ENCODE measurements around the gene BRF1.
"Not testable (repeated sequence)": the region's sequence is repeated elsewhere in the genome, so short reads cannot be mapped to it uniquely, and the experiment has no call there.

BRF1 gene

GRCh38 chr14:105300542-105301102 lies at the start of gene BRF1:
TSS of gene BRF1 (minus strand) at chr14:105301001. CDS start at chr14:105300629, 372 bp downstream.
- DNase-seq (ENCODE audit: low read depth) = no peak

DNA sequence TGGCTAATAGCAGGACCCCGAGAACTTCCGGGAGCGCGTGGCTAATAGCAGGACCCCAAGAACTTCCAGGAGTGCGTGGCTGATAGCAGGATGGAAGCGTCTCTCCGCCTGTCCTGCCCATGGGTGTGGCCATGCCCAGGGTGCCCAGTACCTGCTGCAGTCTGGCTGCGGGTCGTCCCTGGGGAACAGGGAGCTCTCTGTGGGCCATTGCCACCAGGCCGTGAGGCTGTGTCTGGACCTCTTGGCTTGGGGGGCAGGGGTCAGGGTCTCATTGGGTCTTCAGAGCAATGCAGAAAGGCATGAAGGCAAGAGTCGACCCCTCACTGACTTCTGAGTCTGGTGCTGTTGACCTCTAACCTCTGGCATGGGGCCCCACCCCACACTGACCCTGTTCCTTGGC lies 49.2 kb upstream of the BRF1 start:
- DNase-seq (ENCODE audit: low read depth) = no peak

DNA sequence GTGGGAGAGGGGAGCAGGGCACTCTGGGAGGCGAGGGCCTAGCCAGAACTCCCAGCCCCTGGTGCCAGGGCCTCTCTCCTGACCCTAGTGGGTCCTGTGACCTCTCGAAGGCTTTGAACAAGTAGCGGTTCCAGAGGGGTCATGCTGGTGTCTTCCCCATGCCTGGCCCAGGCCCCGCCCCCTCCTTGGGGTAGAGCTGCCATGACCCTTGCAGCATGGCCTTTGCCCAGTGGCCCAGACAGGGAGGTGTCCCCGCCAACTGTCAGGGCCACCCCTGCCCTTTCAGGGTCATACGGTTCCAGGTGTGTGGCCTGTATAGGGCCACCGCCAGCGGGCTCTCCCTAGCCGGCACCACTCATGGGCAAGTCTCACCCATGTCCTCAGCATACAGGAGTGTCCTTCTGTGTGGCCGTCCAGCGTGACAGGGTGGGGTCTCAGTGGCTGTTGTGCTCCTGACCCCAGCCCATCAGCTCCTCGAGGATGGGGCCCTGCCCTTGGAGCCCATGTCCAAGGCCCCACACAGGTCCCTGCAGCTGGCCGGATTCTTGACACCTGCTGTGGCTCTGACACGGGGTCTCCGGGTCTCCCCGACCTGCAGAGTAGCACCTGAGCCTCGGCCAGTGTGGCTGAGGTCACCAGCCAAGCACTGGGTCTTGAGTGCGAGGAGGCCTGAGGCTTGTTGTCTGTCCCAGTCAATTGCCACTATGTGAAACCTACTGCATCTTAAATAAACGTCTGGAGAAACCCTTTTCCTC lies 48.3 kb upstream of the BRF1 start:
- no peak for DNase-seq (ENCODE audit: low read depth)

GRCh38 chr14:105348169-105348944 lies 47.6 kb upstream of the BRF1 start:
- DNase-seq (ENCODE audit: low read depth) = no peak

- no peak for DNase-seq (ENCODE audit: low read depth)
These were observed 46.8 kb upstream of the BRF1 start for GRCh38 chr14:105347587-105347968.

- no peak for DNase-seq (ENCODE audit: low read depth)
These were observed 46.2 kb upstream of the BRF1 start for GRCh38 chr14:105346876-105347586.

DNA sequence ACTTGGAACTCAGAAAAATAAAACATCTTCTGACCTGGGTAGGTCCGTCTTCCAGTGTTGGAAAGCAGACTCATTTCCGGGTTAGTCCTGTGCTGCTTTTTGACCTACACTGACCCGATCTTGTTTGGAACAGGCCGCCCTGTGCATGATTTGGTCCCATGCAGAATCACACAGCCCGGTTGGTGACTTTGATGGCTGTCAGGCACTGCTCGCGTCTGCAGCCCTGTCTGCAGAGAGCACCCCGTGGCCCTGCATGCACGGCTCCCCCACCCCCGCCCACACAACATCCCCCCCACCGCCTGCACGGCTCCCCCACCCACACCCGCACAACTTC lies 45.4 kb upstream of the BRF1 start:
- no peak for DNase-seq (ENCODE audit: low read depth)

DNA sequence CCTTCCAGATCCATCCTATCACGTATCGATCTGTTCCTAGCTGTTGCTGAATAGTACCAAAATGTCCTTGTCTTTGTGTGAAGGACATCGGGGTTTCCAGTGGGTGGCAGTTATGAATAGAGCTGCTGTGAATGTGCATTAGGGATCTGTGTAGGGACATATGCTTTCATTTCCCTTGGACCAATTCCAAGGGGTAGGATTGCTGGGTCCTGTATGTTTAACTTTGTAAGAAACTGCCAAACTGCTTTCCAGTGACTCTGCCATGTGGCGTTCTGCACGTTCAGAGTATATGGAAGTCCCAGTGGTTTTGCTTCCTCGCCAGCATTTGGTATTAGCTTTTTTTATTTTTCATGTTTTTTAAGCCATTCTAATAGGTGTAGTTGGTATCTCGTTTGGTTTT lies 42.4 kb upstream of the BRF1 start:
- DNase-seq (ENCODE audit: low read depth) = no peak

- DNase-seq (ENCODE audit: low read depth) = no peak
These were observed 40.3 kb upstream of the BRF1 start for GRCh38 chr14:105340821-105341733.

- no peak for DNase-seq (ENCODE audit: low read depth)
These were observed 37.4 kb upstream of the BRF1 start for GRCh38 chr14:105337966-105338741.

DNA sequence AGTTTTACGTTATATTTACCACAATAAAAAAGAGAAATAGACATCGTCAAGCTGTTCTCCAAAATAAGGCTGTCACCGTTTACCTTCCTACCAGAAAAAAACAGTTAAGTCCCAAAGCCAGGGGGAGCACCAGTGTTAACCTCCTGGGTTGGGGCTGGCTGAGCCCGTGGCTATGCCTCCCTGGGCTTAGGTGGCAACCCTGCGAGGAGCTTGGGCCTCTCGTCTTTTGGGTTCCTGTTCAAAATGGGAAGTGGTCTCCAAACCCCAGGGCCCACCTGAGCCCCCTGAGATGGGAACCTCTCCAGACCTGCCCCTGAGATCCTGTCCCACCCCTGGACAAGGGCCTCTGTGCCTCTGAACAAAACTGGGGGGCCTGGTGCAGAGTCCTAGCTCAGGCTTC lies 36.6 kb upstream of the BRF1 start:
- no peak for DNase-seq (ENCODE audit: low read depth)

GRCh38 chr14:105336477-105337287 lies 35.9 kb upstream of the BRF1 start:
- DNase-seq (ENCODE audit: low read depth) = no peak

- DNase-seq (ENCODE audit: low read depth) = no peak
These were observed 35.1 kb upstream of the BRF1 start for GRCh38 chr14:105335735-105336476.

DNA sequence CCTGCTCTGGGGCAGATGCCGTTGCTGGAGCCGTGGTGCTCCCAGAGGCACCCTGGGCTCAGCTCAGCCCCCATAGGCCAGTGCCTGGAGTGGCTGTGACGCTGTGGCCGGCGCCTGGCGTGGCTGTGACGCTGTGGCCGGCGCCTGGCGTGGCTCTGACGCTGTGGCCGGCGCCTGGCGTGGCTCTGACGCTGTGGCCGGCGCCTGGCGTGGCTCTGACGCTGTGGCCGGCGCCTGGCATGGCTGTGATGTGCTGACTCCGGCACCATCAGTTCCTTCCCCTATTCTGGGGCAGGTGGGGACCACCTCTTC lies 34.4 kb upstream of the BRF1 start:
- DNase-seq (ENCODE audit: low read depth) = not testable (repeated sequence)

- DNase-seq (ENCODE audit: low read depth) = no peak
These were observed 33.8 kb upstream of the BRF1 start for GRCh38 chr14:105334383-105335230.

GRCh38 chr14:105333613-105334364 lies 33.0 kb upstream of the BRF1 start:
- DNase-seq (ENCODE audit: low read depth) = no peak

DNA sequence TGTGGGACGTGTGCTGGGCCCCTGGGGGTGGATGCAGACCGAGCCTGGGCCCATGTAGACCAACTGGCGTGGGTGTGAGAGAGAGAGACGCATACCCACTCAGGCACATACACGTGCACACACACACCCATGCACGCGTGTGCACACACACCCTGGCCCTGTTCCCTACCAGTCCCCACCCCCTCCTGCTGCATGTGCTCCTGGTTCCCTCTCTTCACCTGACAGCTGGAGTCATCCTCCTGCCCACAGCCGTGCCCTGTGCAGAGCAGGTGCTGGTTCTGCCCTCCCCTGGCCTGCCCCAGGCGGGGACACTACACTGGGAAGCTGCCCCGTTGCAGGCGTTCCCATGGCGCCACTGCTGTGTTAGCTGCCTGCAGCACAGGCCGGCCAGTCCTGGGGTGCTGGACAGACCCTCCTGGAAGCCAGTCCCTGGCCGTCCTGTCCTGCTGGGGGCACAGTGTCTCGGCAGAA lies 32.3 kb upstream of the BRF1 start:
- DNase-seq (ENCODE audit: low read depth) = no peak
